Left lung (tissue), 10 donors: ENCODE results near the gene KCNAB1. TPM values are rescaled to one million over a fixed set of nuclear protein-coding genes. Genes with fewer than 3 reads are reported as not detected.
A peak's percentile ranks its signal among the peaks of the same experiment; 100 is the strongest.

Experiments
- ATAC-seq: fragments of 200-7000 bp; cut with Tn5 transposase; one replicate; pipeline ENCODE4 v1.9.1; 2020; ENCODE audit warnings: moderate library complexity
- DNase-seq, 4 donors: peaks; one replicate each; pipeline ENCODE4 v3.0.0-alpha.2; 2013 to 2020
- H3K27ac ChIP-seq, 2 donors: fragments of 200-600 bp; sonication (generic) in 1 of 2; one replicate each; pipeline versions ENCODE4 v1.5.0 to v1.8.0; 2020 to 2021
- H3K27me3 ChIP-seq, 2 donors: fragments of 200-600 bp; sonication (generic) in 1 of 2; one replicate each; pipeline versions ENCODE4 v1.5.0 to v1.8.0; 2020 to 2021
- H3K36me3 ChIP-seq, 2 donors: fragments of 200-600 bp; sonication (generic) in 1 of 2; one replicate each; pipeline versions ENCODE4 v1.5.0 to v1.8.0; 2020 to 2021
- H3K4me1 ChIP-seq, 2 donors: fragments of 200-600 bp; one replicate each; pipeline ENCODE4 v1.8.0; 2021
- H3K4me3 ChIP-seq, 2 donors: fragments of 200-600 bp; sonication (generic) in 1 of 2; one replicate each; pipeline versions ENCODE4 v1.5.0 to v1.8.0; 2020 to 2021; ENCODE audit warnings: mild to moderate bottlenecking in 1 of 2
- H3K9me3 ChIP-seq, 2 donors: fragments of 200-600 bp; sonication (generic) in 1 of 2; one replicate each; pipeline versions ENCODE4 v1.5.0 to v1.8.0; 2020 to 2021
- intact Hi-C, 2 donors: fragments of 100-400 bp; cut with DNase I; formaldehyde crosslinking; loops; one replicate each; pipeline versions ENCODE4 v1.11.2 to v1.14.2; 2022
- polyA plus RNA-seq, 6 donors: library from polyadenylated mRNA; unstranded; fragments of 120-200 nt; gene quantifications; one replicate each; pipeline ENCODE4 v1.2.1, GENCODE V29; 2013; ENCODE audit not compliant: insufficient read length in 6 of 6
- total RNA-seq, 2 donors: library from RNA; stranded (reverse); fragmentation: NEBNext Ultra II Directional; extraction: Animal tissue kit (Norgen Biotek cat#: 25700); gene quantifications; one replicate each; pipeline ENCODE4 v1.2.1, GENCODE V29; 2021
- TF ChIP-seq, protein P1 (sequence below), 2 donors: fragments of 200-600 bp; sonication (generic) in 1 of 2; IDR thresholded peaks; one replicate each; pipeline versions ENCODE4 v1.5.0 to v1.8.0; 2021; ENCODE audit warnings: antibody characterized with exemption in 2 of 2
- donor health status: DM: no; HTN: yes; CAD: no.
- donor health status: DM: no; HTN: no; CAD: no.

KCNAB1 gene
- total and polyA plus RNA-seq, 8 donors: 0.58 to 1.7 (median 1.5) TPM

DNA sequence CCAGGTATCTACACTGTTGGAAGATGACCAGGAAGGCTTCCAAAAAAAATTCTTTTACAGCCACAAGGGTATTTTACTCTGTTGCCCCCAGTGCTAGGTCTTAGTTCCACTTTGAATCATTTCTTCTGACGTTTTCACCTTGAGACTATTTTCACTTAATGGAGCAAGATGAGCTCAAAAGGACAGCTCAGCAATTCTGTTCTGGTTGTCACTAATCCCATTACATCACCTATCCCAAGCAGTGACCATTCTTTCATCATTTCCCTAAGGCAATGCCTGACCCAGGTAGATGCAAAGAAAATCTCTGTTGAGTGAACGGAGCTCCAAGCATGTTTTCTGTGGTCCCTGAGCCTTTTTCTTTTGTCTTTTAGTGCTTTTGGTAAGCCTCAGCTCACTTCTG is 210.0 kb downstream of the KCNAB1 start:
- intact Hi-C loops: no loop called here
- ATAC-seq: no peak
- no peaks in the 10 kb centered on the region for H3K27me3 ChIP-seq

DNA sequence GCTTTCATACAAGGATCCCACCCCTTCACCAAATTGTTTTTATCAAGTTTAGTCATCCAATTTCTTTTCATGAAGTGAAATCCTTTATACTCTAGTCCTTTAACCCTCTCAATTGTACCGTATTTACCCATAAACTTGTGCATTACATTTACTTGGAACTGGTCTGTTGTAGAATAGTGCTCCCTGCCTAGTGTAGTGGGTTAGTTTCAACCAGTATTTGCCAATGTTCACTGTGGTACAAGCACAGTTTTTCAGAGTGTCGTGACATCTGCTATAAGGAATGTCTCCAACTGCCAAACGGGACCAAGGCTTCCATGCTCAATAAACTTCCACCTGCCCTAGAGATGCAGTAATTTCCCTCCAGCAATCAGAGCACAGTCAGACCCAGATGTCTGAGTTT is 211.9 kb downstream of the KCNAB1 start:
- intact Hi-C loops: no loop called here
- ATAC-seq (no peak), DNase-seq (no peak)
- TF ChIP-seq, protein P1, sequence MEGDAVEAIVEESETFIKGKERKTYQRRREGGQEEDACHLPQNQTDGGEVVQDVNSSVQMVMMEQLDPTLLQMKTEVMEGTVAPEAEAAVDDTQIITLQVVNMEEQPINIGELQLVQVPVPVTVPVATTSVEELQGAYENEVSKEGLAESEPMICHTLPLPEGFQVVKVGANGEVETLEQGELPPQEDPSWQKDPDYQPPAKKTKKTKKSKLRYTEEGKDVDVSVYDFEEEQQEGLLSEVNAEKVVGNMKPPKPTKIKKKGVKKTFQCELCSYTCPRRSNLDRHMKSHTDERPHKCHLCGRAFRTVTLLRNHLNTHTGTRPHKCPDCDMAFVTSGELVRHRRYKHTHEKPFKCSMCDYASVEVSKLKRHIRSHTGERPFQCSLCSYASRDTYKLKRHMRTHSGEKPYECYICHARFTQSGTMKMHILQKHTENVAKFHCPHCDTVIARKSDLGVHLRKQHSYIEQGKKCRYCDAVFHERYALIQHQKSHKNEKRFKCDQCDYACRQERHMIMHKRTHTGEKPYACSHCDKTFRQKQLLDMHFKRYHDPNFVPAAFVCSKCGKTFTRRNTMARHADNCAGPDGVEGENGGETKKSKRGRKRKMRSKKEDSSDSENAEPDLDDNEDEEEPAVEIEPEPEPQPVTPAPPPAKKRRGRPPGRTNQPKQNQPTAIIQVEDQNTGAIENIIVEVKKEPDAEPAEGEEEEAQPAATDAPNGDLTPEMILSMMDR (IDR thresholded peaks at IDR 0.05): no peak
- H3K4me3 ChIP-seq: no peak overlapping the region
- H3K27ac ChIP-seq: no peak overlapping the region
- no peaks in the 10 kb centered on the region for H3K36me3 ChIP-seq
- no peaks in the 10 kb centered on the region for H3K4me1 ChIP-seq
- H3K9me3 ChIP-seq: no peaks in the 10 kb centered on the region
- H3K27me3 ChIP-seq: no peaks in the 10 kb centered on the region

More for the DNA sequence above, 210.0 kb downstream of the KCNAB1 start:
- no peak for DNase-seq
- Histone ChIP-seq H3K9me3 (no peaks in the 10 kb centered on the region), H3K4me1 (no peaks in the 10 kb centered on the region), H3K36me3 (no peaks in the 10 kb centered on the region), H3K4me3 (no peak overlapping the region), H3K27ac (no peak overlapping the region)
- TF ChIP-seq, protein P1 (IDR thresholded peaks at IDR 0.05): no peak

DNA sequence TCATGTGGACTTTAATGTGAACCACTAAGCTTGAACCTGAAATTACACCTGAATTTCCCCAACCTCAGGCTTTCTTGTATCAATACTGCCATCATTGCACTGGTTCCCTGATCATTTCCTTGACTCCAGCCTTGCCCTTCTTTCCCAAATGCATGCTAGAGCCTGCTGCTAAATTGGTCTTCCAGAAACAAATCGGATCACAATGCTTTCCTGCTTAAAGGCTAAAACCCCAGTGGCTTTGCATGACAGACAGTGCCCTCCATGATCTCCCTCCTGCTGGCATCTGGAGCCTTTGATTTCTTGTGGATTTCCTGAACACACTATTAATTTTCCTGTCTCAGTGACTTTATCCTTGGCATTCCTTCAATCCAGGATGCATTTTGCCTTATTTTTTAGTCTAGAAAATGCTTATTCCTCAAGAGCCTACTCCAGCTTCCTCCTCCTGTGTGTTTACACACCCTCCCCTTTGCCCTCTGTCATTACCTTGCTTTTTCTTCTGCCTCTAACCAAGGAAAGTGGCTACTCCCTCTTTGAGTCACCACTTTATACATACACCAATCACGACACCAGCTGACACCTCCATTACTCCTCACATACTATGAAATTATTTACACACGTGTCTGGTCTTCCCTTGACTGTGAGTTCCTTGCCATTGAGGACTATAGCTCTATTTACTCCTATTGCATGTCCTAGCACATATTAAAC is 214.6 kb downstream of the KCNAB1 start:
- DNase-seq (no peak), ATAC-seq (peak; percentile 62)
- intact Hi-C loops: no loop called here
- H3K9me3 ChIP-seq: no peaks in the 10 kb centered on the region
- no peaks in the 10 kb centered on the region for H3K27me3 ChIP-seq
- H3K36me3 ChIP-seq: no peaks in the 10 kb centered on the region
- TF ChIP-seq, protein P1 (IDR thresholded peaks at IDR 0.05): no peak
- no peak overlapping the region for H3K4me3 ChIP-seq
- H3K4me1 ChIP-seq: no peaks in the 10 kb centered on the region
- no peak overlapping the region for H3K27ac ChIP-seq

DNA sequence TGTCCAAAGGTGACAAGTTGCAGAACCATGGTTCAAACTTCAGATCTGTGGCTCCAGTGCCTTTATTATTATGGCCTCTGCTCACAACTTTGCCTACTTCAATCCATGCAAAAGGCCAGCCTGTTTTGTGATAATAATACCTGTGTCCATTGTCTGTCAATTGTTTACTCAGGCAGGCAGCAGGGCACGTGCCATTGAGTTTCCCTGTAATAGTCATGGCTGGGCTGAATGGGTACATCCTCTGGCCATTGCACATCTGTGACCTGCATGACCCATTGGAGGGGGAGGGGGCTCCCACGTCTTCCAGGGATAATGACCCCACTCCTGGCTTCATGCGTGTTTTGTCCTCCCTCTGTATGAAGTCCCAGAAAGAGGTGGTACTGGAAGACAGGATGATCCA is 219.1 kb downstream of the KCNAB1 start:
- ATAC-seq: no peak
- H3K27me3 ChIP-seq: no peaks in the 10 kb centered on the region

DNA sequence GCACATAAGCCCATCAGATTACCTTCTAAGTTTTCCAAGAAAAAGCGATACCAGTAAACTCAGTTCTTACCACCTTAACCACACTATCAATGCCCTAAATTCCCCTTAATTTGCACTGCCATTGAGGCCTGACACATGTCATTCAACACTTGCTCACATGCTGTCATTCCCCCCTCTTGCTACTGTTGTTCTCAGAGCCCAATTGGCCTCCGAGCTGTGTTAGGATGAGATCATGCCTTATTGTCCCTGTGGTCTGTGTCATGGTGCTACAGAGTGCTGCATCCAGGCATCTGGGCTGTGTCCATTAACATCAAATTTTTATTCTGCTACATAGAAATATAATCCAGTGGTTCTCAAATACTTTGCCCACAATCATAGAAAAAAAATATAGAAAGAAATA is 221.0 kb downstream of the KCNAB1 start:
- ATAC-seq: no peak
- TF ChIP-seq, protein P1 (IDR thresholded peaks at IDR 0.05): no peak
- intact Hi-C loops: no loop called here
- no peaks in the 10 kb centered on the region for H3K4me1 ChIP-seq
- no peak overlapping the region for H3K27ac ChIP-seq
- no peaks in the 10 kb centered on the region for H3K27me3 ChIP-seq
- H3K9me3 ChIP-seq: no peaks in the 10 kb centered on the region
- no peak overlapping the region for H3K4me3 ChIP-seq
- H3K36me3 ChIP-seq: no peaks in the 10 kb centered on the region
- no peak for DNase-seq

More for the DNA sequence above, 219.1 kb downstream of the KCNAB1 start:
- TF ChIP-seq, protein P1 (IDR thresholded peaks at IDR 0.05): no peak
- no peak overlapping the region for H3K4me3 ChIP-seq
- no peaks in the 10 kb centered on the region for H3K4me1 ChIP-seq
- no peak for DNase-seq
- H3K36me3 ChIP-seq: no peaks in the 10 kb centered on the region
- no peak overlapping the region for H3K27ac ChIP-seq
- intact Hi-C loops: no loop called here
- no peaks in the 10 kb centered on the region for H3K9me3 ChIP-seq
